ENCODE measurements around the gene ZNF536. TPM values are rescaled to one million over a fixed set of nuclear protein-coding genes. Genes with fewer than 3 reads are reported as not detected.

Gene ZNF536
- total and polyA plus RNA-seq, 7 donors = 0.01 to 0.94 (median 0.20) TPM; not detected in 1

- no peaks in the 10 kb centered on the region for H3K9me3 ChIP-seq
- no peaks in the 10 kb centered on the region for H3K4me1 ChIP-seq
- H3K27me3 ChIP-seq (ENCODE audit: insufficient read depth in 3 of 3, low read length in 2 of 3) = peaks cover 0 to 7% (median 0%) of the 10 kb centered on the region in 3 donors
- TF ChIP-seq CTCF (IDR thresholded peaks at IDR 0.05) = no peak
- no peaks in the 10 kb centered on the region for H3K36me3 ChIP-seq (ENCODE audit: insufficient read depth in 1 of 2, low read depth in 1 of 2)
- 89 to 92% (median 90%) methylated on average over 6 of the region's 6 CpGs for WGBS, 3 donors
- no peak overlapping the region for H3K27ac ChIP-seq
- no peak for DNase-seq
- ATAC-seq = no peak
- H3K4me3 ChIP-seq = no peak overlapping the region
- intact Hi-C loops (cut with DNase I) = no loop called here
Observed at GRCh38 chr19:30516111-30516510, 143.9 kb downstream of the ZNF536 start.

DNA sequence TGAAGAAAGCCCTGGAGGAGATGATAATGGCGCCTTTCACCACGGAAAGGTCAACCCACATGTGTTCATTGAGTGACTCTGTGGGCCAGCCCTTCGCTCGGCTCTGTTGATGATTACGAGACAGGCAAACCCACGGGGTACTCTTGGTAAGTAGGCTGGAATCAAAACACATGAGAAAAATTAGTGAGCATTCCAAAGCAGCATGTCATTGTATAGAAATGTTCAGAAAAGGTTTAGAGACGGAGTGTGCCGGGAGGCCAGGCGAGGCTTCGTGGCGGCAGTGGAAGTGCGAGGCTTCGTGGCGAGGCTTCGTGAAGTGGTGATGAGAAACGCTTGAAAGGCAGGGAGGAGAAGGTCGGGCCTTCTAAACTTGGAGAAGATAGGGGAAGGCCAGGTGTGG, 144.3 kb downstream of the ZNF536 start:
- H3K4me3 ChIP-seq = no peak overlapping the region
- 93 to 97% (median 95%) methylated on average over 17 of the region's 17 CpGs for WGBS, 3 donors
- H3K27ac ChIP-seq = no peak overlapping the region
- no peak for TF ChIP-seq CTCF (IDR thresholded peaks at IDR 0.05)
- H3K4me1 ChIP-seq = no peaks in the 10 kb centered on the region
- no peaks in the 10 kb centered on the region for H3K9me3 ChIP-seq
- DNase-seq (no peak), ATAC-seq (no peak)
- intact Hi-C loops (cut with DNase I) = no loop called here
- H3K27me3 ChIP-seq (ENCODE audit: insufficient read depth in 3 of 3, low read length in 2 of 3) = peaks cover 0 to 7% (median 0%) of the 10 kb centered on the region in 3 donors
- H3K36me3 ChIP-seq (ENCODE audit: insufficient read depth in 1 of 2, low read depth in 1 of 2) = no peaks in the 10 kb centered on the region

GRCh38 chr19:30518965-30519606, 146.9 kb downstream of the ZNF536 start:
- no peaks in the 10 kb centered on the region for H3K36me3 ChIP-seq (ENCODE audit: insufficient read depth in 1 of 2, low read depth in 1 of 2)
- no peak overlapping the region for H3K4me3 ChIP-seq
- WGBS, 3 donors = 76 to 80% (median 78%) methylated on average over 13 of the region's 13 CpGs
- H3K27me3 ChIP-seq (ENCODE audit: insufficient read depth in 3 of 3, low read length in 2 of 3) = peaks cover 0 to 3% (median 0%) of the 10 kb centered on the region in 3 donors
- ATAC-seq = no peak
- no peaks in the 10 kb centered on the region for H3K9me3 ChIP-seq
- TF ChIP-seq CTCF (IDR thresholded peaks at IDR 0.05) = no peak
- no peak for DNase-seq
- intact Hi-C loops (cut with DNase I) = no loop called here
- H3K4me1 ChIP-seq = no peaks in the 10 kb centered on the region
- H3K27ac ChIP-seq = no peak overlapping the region

DNA sequence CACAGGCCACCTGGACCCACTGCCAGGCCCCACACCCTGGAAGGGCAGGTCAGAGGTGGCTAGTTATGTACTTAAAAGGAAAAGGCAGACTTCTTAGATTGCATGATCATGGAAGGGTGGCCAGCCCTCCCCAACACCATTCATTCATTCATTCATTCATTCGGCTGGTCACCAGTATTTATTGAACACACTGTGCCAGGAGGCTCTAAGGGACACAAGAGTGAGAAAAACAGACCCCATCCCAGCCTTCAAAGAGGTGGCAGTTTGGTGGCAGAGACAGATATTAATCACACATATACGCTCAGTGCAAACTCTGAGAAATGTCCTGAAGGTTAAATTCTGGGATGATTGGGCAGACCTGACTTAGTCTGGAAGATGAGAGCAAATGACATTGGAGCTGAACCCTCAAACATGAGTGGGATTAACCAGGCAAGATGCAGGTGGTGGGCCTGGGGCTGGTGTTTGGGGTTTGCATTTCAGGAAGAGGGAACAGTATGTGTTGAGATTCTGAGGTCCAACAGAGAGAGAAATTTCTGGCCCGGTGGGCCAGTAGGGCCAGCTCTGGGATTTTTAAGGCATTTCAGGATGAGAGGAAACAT, 147.5 kb downstream of the ZNF536 start:
- DNase-seq (no peak), ATAC-seq (no peak)
- Histone ChIP-seq H3K27me3 (ENCODE audit: insufficient read depth in 3 of 3, low read length in 2 of 3) (peaks cover 0 to 1% (median 0%) of the 10 kb centered on the region in 3 donors), H3K27ac (no peak overlapping the region), H3K36me3 (ENCODE audit: insufficient read depth in 1 of 2, low read depth in 1 of 2) (no peaks in the 10 kb centered on the region), H3K9me3 (no peaks in the 10 kb centered on the region), H3K4me3 (no peak overlapping the region), H3K4me1 (no peaks in the 10 kb centered on the region)
- TF ChIP-seq CTCF (IDR thresholded peaks at IDR 0.05) = no peak
- WGBS, 3 donors = 87 to 94% (median 93%) methylated on average over 3 of the region's 3 CpGs
- intact Hi-C loops (cut with DNase I) = no loop called here
